SK-N-SH (cell line): Measurements from ENCODE around the gene STARD3. TPM values are rescaled to one million over a fixed set of nuclear protein-coding genes. Genes with fewer than 3 reads are reported as not detected.

Experiments used
- CTCF ChIA-PET: fragments of 300-600, 350-600 bp; formaldehyde crosslinking; extraction: SDS; loops from one replicate; lab custom pipeline; 2021; lab: Yijun Ruan, JAX
- POLR2A ChIA-PET: fragments of 350-600 bp; sonication (Branson Sonifier 250); formaldehyde crosslinking; extraction: SDS; loops from one replicate; lab custom pipeline; 2020; ENCODE audit warnings: antibody characterized with exemption, inconsistent platforms; lab: Yijun Ruan, JAX
- DNase-seq: peaks from one replicate; pipeline ENCODE4 v3.0.0; 2012
- H2AFZ ChIP-seq: fragments of 200-600 bp; sonication (generic); 2 replicates; pipeline ENCODE4 v1.8.1; 2016; ENCODE audit warnings: antibody characterized with exemption, mild to moderate bottlenecking, low read depth
- H3F3A ChIP-seq: fragments of 200-600 bp; sonication (generic); replicated peaks from 2 replicates; pipeline ENCODE3; 2016; ENCODE audit warnings: antibody characterized with exemption, mild to moderate bottlenecking; ENCODE audit not compliant: insufficient read depth
- H3K27ac ChIP-seq, 2 experiments: fragments of 200-500 bp in 1 of 2; fragments of 200-600 bp in 1 of 2; sonication (Bioruptor generic) in 1 of 2; sonication (generic), shearing (Covaris generic) in 1 of 2; 2 replicates each; pipeline versions ENCODE4 v1.5.1 to v1.6.1; 2014 to 2016; ENCODE audit warnings: low read depth in 2 of 2, inconsistent platforms in 1 of 2, low read length in 1 of 2, mild to moderate bottlenecking in 1 of 2, mixed read lengths in 1 of 2
- H3K27me3 ChIP-seq: fragments of 200-600 bp; sonication (generic), shearing (Covaris generic); 2 replicates; pipeline ENCODE4 v1.6.1; 2016; ENCODE audit warnings: mixed run types; ENCODE audit not compliant: insufficient read depth
- H3K36me3 ChIP-seq, 2 experiments: fragments of 200-500 bp in 1 of 2; fragments of 200-600 bp in 1 of 2; sonication (Bioruptor generic) in 1 of 2; sonication (generic) in 1 of 2; replicated peaks in 1 of 2; 2 replicates each; pipeline versions ENCODE3 to v1.5.1; 2014 to 2016; ENCODE audit warnings: low read length in 1 of 2, mild to moderate bottlenecking in 1 of 2; ENCODE audit not compliant: insufficient read depth in 2 of 2, control insufficient read depth in 1 of 2
- H3K4me1 ChIP-seq, 2 experiments: fragments of 200-500 bp in 1 of 2; fragments of 200-600 bp in 1 of 2; sonication (Bioruptor generic) in 1 of 2; sonication (generic), shearing (Covaris generic) in 1 of 2; 2 replicates each; pipeline versions ENCODE4 v1.5.1 to v1.6.1; 2014 to 2016; ENCODE audit warnings: low read depth in 1 of 2, low read length in 1 of 2, mixed run types in 1 of 2; ENCODE audit not compliant: insufficient read depth in 2 of 2, control insufficient read depth in 1 of 2
- H3K4me2 ChIP-seq: fragments of 200-600 bp; sonication (generic), shearing (Covaris generic); 2 replicates; pipeline ENCODE4 v1.6.1; 2017; ENCODE audit warnings: mixed run types
- H3K4me3 ChIP-seq, 2 experiments: fragments of 200-500 bp in 1 of 2; fragments of 200-600 bp in 1 of 2; sonication (Bioruptor generic) in 1 of 2; sonication (generic), shearing (Covaris generic) in 1 of 2; 2 replicates each; pipeline versions ENCODE4 v1.5.1 to v1.8.1; 2014 to 2016; ENCODE audit warnings: low read depth in 2 of 2, inconsistent platforms in 1 of 2, low read length in 1 of 2, mild to moderate bottlenecking in 1 of 2, mixed read lengths in 1 of 2, moderate library complexity in 1 of 2
- H3K79me2 ChIP-seq: fragments of 200-600 bp; sonication (generic); 2 replicates; pipeline ENCODE4 v1.8.1; 2017; ENCODE audit warnings: mild to moderate bottlenecking; ENCODE audit not compliant: insufficient read depth
- H3K9ac ChIP-seq: fragments of 200-600 bp; sonication (generic); 2 replicates; pipeline ENCODE4 v1.6.1; 2017; ENCODE audit warnings: mixed run types
- H3K9me2 ChIP-seq: fragments of 200-600 bp; sonication (generic); 2 replicates; pipeline ENCODE4 v1.6.1; 2017; ENCODE audit warnings: mixed run types
- H3K9me3 ChIP-seq: fragments of 200-600 bp; sonication (generic); 2 replicates; pipeline ENCODE4 v1.6.1; 2017; ENCODE audit warnings: mixed run types, mild to moderate bottlenecking, moderate library complexity
- H4K20me1 ChIP-seq: fragments of 200-600 bp; sonication (generic); 2 replicates; pipeline ENCODE4 v1.6.1; 2017; ENCODE audit warnings: mild to moderate bottlenecking, mixed run types; ENCODE audit not compliant: insufficient read depth
- ELF1 ChIP-seq: IDR thresholded peaks from 2 replicates; pipeline ENCODE4 v1.4.0; 2012
- FOSL2 ChIP-seq: IDR thresholded peaks from 2 replicates; pipeline ENCODE4 v1.4.0; 2012; ENCODE audit warnings: low read depth, mild to moderate bottlenecking, moderate library complexity, borderline replicate concordance
- GABPA ChIP-seq: IDR thresholded peaks from 2 replicates; pipeline ENCODE4 v1.4.0; 2012; ENCODE audit warnings: low read depth, mild to moderate bottlenecking
- JUND ChIP-seq: IDR thresholded peaks from 2 replicates; pipeline ENCODE4 v1.4.0; 2012
- NRF1 ChIP-seq: IDR thresholded peaks from 2 replicates; pipeline ENCODE4 v1.6.1; 2012; ENCODE audit warnings: low read depth, mild to moderate bottlenecking, low read length
- RCOR1 ChIP-seq: fragments of 150-350 bp; IDR thresholded peaks from 2 replicates; pipeline ENCODE4 v1.6.1; 2017; ENCODE audit warnings: antibody characterized with exemption, low read length
- REST ChIP-seq: IDR thresholded peaks from 2 replicates; pipeline ENCODE4 v1.6.1; 2012; ENCODE audit warnings: mild to moderate bottlenecking, low read depth, low read length, moderate library complexity
- RFX5 ChIP-seq: IDR thresholded peaks from 2 replicates; pipeline ENCODE4 v1.6.1; 2012; ENCODE audit warnings: mild to moderate bottlenecking, improper control_type of control experiment, low read length
- RXRA ChIP-seq: IDR thresholded peaks from 2 replicates; pipeline ENCODE4 v1.4.0; 2012; ENCODE audit warnings: low read depth, mild to moderate bottlenecking, borderline replicate concordance
- SMC3 ChIP-seq: IDR thresholded peaks from 2 replicates; pipeline ENCODE4 v1.6.1; 2012; ENCODE audit warnings: low read depth, low read length, improper control_type of control experiment
- TAF1 ChIP-seq: IDR thresholded peaks from 2 replicates; pipeline ENCODE4 v1.6.1; 2012; ENCODE audit warnings: low read depth, mild to moderate bottlenecking, low read length, moderate library complexity, borderline replicate concordance
- TEAD4 ChIP-seq: IDR thresholded peaks from 2 replicates; pipeline ENCODE4 v1.4.0; 2012; ENCODE audit warnings: mild to moderate bottlenecking, borderline replicate concordance; ENCODE audit not compliant: insufficient read depth
- whole genome bisulfite sequencing: methylation state at CpG from one replicate; pipeline ENCODE4 v1.1.6; 2017; ENCODE audit warnings: low lambda C conversion rate; 5-methylcytosine and 5-hydroxymethylcytosine counted together
- polyA plus RNA-seq, 3 experiments: library from polyadenylated mRNA; depleted of rRNA; stranded (reverse); fragments of >200 nt; gene quantifications; 2 replicates each; pipeline ENCODE4 v1.2.3, GENCODE V29; 2012
- TF ChIP-seq, protein P1 (sequence below): IDR thresholded peaks from 2 replicates; pipeline ENCODE4 v1.4.0; 2012; ENCODE audit warnings: low read depth
- TF ChIP-seq, protein P2 (sequence below): IDR thresholded peaks from 2 replicates; pipeline ENCODE4; 2012
- TF ChIP-seq, protein P3 (sequence below): fragments of 150-350 bp; IDR thresholded peaks from 2 replicates; pipeline ENCODE4 v1.6.1; 2017; ENCODE audit warnings: antibody characterized with exemption, low read length, low read depth, borderline replicate concordance

The STARD3 gene
- polyA plus RNA-seq, 1 of the 3 experiments (the other 2 are of a cell fraction): 76.8 TPM

GRCh38 chr17:39591958-39592954 is 44.7 kb upstream of the STARD3 start:
- Histone ChIP-seq H2AFZ (no peak overlapping the region), H3K4me1 (peaks cover 0 to 5% of the 10 kb centered on the region in 2 experiments; a peak in 1 of 4 replicates), H3K79me2 (no peaks in the 10 kb centered on the region), H4K20me1 (no peaks in the 10 kb centered on the region), H3K27ac (no peak overlapping the region)
- CTCF ChIA-PET: interaction anchor here (1.3 to 17.5 kb wide), 2 partner anchors 27 to 30 kb away, joined by 3 to 285 read pairs; partner anchors contain the start of gene PPP1R1B
- TF ChIP-seq ELF1: no peak
- peak; percentile 98 for TF ChIP-seq REST
- TF ChIP-seq, all 33 proteins: peak for 1
- POLR2A ChIA-PET: no interaction called here
- H3K4me3 ChIP-seq: no peak overlapping the region
- H3F3A ChIP-seq: no peaks in the 10 kb centered on the region
- no peaks in the 10 kb centered on the region for H3K9me3 ChIP-seq
- DNase-seq: peak; percentile 62
- no peaks in the 10 kb centered on the region for H3K36me3 ChIP-seq
- no peak overlapping the region for H3K9ac ChIP-seq
- 8% methylated on average over 21 of the region's 22 CpGs for WGBS
- peaks cover 28% of the 10 kb centered on the region for H3K27me3 ChIP-seq
- no peaks in the 10 kb centered on the region for H3K9me2 ChIP-seq
- H3K4me2 ChIP-seq: no peak overlapping the region

GRCh38 chr17:39593371-39593770 is 43.6 kb upstream of the STARD3 start:
- H3K4me1 ChIP-seq: peaks cover 0 to 17% of the 10 kb centered on the region in 2 experiments; a peak in 1 of 4 replicates
- H3K27ac ChIP-seq: no peak overlapping the region
- H3K36me3 ChIP-seq: no peaks in the 10 kb centered on the region
- H3K9ac ChIP-seq: no peak overlapping the region
- no peak for DNase-seq
- 0 out of 2 replicates have a peak, but pooled peaks cover 8% of the 10 kb centered on the region for H4K20me1 ChIP-seq
- H3K79me2 ChIP-seq: no peaks in the 10 kb centered on the region
- WGBS: 13% methylated on average over 2 of the region's 2 CpGs
- H3K27me3 ChIP-seq: peaks cover 37% of the 10 kb centered on the region
- no peaks in the 10 kb centered on the region for H3K9me2 ChIP-seq
- CTCF ChIA-PET: interaction anchor here (0.7 to 17.5 kb wide), 3 partner anchors 17 to 46 kb away, joined by 3 to 285 read pairs (median 15); partner anchors contain the start of gene PPP1R1B
- no peaks in the 10 kb centered on the region for H3K9me3 ChIP-seq
- no peak overlapping the region for H2AFZ ChIP-seq
- no peak overlapping the region for H3K4me3 ChIP-seq
- H3K4me2 ChIP-seq: no peak overlapping the region
- H3F3A ChIP-seq: no peaks in the 10 kb centered on the region
- POLR2A ChIA-PET: no interaction called here
- TF ChIP-seq RCOR1: no peak
- TF ChIP-seq NRF1: no peak
- TF ChIP-seq, protein P1, sequence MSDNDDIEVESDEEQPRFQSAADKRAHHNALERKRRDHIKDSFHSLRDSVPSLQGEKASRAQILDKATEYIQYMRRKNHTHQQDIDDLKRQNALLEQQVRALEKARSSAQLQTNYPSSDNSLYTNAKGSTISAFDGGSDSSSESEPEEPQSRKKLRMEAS: no peak
- TF ChIP-seq, protein P2, sequence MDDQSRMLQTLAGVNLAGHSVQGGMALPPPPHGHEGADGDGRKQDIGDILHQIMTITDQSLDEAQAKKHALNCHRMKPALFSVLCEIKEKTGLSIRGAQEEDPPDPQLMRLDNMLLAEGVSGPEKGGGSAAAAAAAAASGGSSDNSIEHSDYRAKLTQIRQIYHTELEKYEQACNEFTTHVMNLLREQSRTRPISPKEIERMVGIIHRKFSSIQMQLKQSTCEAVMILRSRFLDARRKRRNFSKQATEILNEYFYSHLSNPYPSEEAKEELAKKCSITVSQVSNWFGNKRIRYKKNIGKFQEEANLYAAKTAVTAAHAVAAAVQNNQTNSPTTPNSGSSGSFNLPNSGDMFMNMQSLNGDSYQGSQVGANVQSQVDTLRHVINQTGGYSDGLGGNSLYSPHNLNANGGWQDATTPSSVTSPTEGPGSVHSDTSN: no peak
- TF ChIP-seq TEAD4: no peak
- TF ChIP-seq JUND: no peak
- no peak for TF ChIP-seq FOSL2
- no peak for TF ChIP-seq RXRA
- TF ChIP-seq, protein P3, sequence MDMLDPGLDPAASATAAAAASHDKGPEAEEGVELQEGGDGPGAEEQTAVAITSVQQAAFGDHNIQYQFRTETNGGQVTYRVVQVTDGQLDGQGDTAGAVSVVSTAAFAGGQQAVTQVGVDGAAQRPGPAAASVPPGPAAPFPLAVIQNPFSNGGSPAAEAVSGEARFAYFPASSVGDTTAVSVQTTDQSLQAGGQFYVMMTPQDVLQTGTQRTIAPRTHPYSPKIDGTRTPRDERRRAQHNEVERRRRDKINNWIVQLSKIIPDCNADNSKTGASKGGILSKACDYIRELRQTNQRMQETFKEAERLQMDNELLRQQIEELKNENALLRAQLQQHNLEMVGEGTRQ: no peak
- no peak for TF ChIP-seq REST
- no peak for TF ChIP-seq RFX5
- TF ChIP-seq ELF1: no peak
- TF ChIP-seq TAF1: no peak
- TF ChIP-seq SMC3: no peak
- TF ChIP-seq GABPA: no peak
